ENCODE data around the gene SMIM41. TPM values are rescaled to one million over a fixed set of nuclear protein-coding genes. Genes with fewer than 3 reads are reported as not detected.

The SMIM41 gene
- total RNA-seq, 2 donors from 2014 or later, result not detected

- no peak overlapping the region for H3K27ac Mint-ChIP-seq
- ATAC-seq (replicated peaks), result no peak
- H3K9me3 Mint-ChIP-seq, result no peaks in the 10 kb centered on the region
- H3K27me3 Mint-ChIP-seq, result no peaks in the 10 kb centered on the region
- H3K4me1 Mint-ChIP-seq, result peaks cover 34% of the 10 kb centered on the region
- no peak overlapping the region for H3K4me3 Mint-ChIP-seq
- no peaks in the 10 kb centered on the region for H3K36me3 Mint-ChIP-seq (ENCODE audit: low read depth)
Observed at GRCh38 chr12:52157566-52158150, 78.2 kb downstream of the SMIM41 start.

Other genes starting within 250 kb of the SMIM41 start
- under 1 TPM; 0.50 to 0.53 TPM for gene FIGNL2, start 231.0 kb upstream of the SMIM41 start, total RNA-seq
- gene ANKRD33, start 191.6 kb upstream of the SMIM41 start, total RNA-seq, result not detected
- not detected for gene ACVRL1, start 172.2 kb upstream of the SMIM41 start, total RNA-seq
- gene ACVR1B, start 128.0 kb upstream of the SMIM41 start, total RNA-seq, result 1 to 10 TPM; 6.8 TPM
- 10 to 100 TPM in 1 of 2 donors, 1 to 10 TPM in 1; 3.5 to 26.3 TPM for gene TAMALIN, start 72.8 kb upstream of the SMIM41 start, total RNA-seq
- 10 to 100 TPM in 1 of 2 donors, 1 to 10 TPM in 1; 9.9 to 47.6 TPM for gene NR4A1, start 28.3 kb upstream of the SMIM41 start, total RNA-seq
- gene ATG101, start 9.7 kb upstream of the SMIM41 start, total RNA-seq, result 10 to 100 TPM; 27.6 to 31.1 TPM
- gene KRT80, start 112.3 kb downstream of the SMIM41 start, total RNA-seq, result not detected
- 10 to 100 TPM in 1 of 2 donors, 1 to 10 TPM in 1; 7.6 to 12.5 TPM for gene KRT7, start 153.5 kb downstream of the SMIM41 start, total RNA-seq
- 1 to 10 TPM in 1 of 2 donors, under 1 TPM in 1; 0.56 to 2.1 TPM for gene KRT86, start 194.9 kb downstream of the SMIM41 start, total RNA-seq
- not detected for gene KRT81, start 211.8 kb downstream of the SMIM41 start, total RNA-seq
- not detected for gene KRT83, start 241.7 kb downstream of the SMIM41 start, total RNA-seq